ENCODE results near the gene ARHGAP24. TPM values are rescaled to one million over a fixed set of nuclear protein-coding genes. Genes with fewer than 3 reads are reported as not detected.

ARHGAP24 gene
- total RNA-seq, 1 donor = 32.1 TPM

GRCh38 chr4:85522277-85522676 is 47.3 kb downstream of the ARHGAP24 start:
- Histone ChIP-seq H3K4me3 (ENCODE audit: low read length) (no peak overlapping the region), H3K4me1 (ENCODE audit: insufficient read depth, low read length) (peaks cover 4% of the 10 kb centered on the region), H3K27me3 (ENCODE audit: insufficient read depth, low read length) (no peaks in the 10 kb centered on the region), H3K9me3 (ENCODE audit: low read depth, low read length) (no peaks in the 10 kb centered on the region)

- Histone ChIP-seq H3K27me3 (ENCODE audit: insufficient read depth, low read length) (no peaks in the 10 kb centered on the region), H3K4me1 (ENCODE audit: insufficient read depth, low read length) (peaks cover 4% of the 10 kb centered on the region), H3K4me3 (ENCODE audit: low read length) (no peak overlapping the region), H3K9me3 (ENCODE audit: low read depth, low read length) (no peaks in the 10 kb centered on the region)
Observed at GRCh38 chr4:85522836-85523235, 47.9 kb downstream of the ARHGAP24 start.

- H3K4me1 ChIP-seq (ENCODE audit: insufficient read depth, low read length) = no peaks in the 10 kb centered on the region
- H3K9me3 ChIP-seq (ENCODE audit: low read depth, low read length) = no peaks in the 10 kb centered on the region
- H3K4me3 ChIP-seq (ENCODE audit: low read length) = no peak overlapping the region
- no peaks in the 10 kb centered on the region for H3K27me3 ChIP-seq (ENCODE audit: insufficient read depth, low read length)
Observed at GRCh38 chr4:85527815-85528214, 52.9 kb downstream of the ARHGAP24 start.

- Histone ChIP-seq H3K27me3 (ENCODE audit: insufficient read depth, low read length) (no peaks in the 10 kb centered on the region), H3K4me3 (ENCODE audit: low read length) (no peak overlapping the region), H3K9me3 (ENCODE audit: low read depth, low read length) (no peaks in the 10 kb centered on the region), H3K4me1 (ENCODE audit: insufficient read depth, low read length) (no peaks in the 10 kb centered on the region)
Observed at GRCh38 chr4:85531560-85532341, 56.8 kb downstream of the ARHGAP24 start.

GRCh38 chr4:85534120-85534519 is 59.2 kb downstream of the ARHGAP24 start:
- Histone ChIP-seq H3K4me3 (ENCODE audit: low read length) (no peak overlapping the region), H3K4me1 (ENCODE audit: insufficient read depth, low read length) (no peaks in the 10 kb centered on the region), H3K9me3 (ENCODE audit: low read depth, low read length) (no peaks in the 10 kb centered on the region), H3K27me3 (ENCODE audit: insufficient read depth, low read length) (no peaks in the 10 kb centered on the region)

GRCh38 chr4:85543832-85544231 is 68.9 kb downstream of the ARHGAP24 start:
- Histone ChIP-seq H3K9me3 (ENCODE audit: low read depth, low read length) (no peaks in the 10 kb centered on the region), H3K4me1 (ENCODE audit: insufficient read depth, low read length) (no peaks in the 10 kb centered on the region), H3K27me3 (ENCODE audit: insufficient read depth, low read length) (no peaks in the 10 kb centered on the region), H3K4me3 (ENCODE audit: low read length) (no peak overlapping the region)

- Histone ChIP-seq H3K4me1 (ENCODE audit: insufficient read depth, low read length) (no peaks in the 10 kb centered on the region), H3K9me3 (ENCODE audit: low read depth, low read length) (no peaks in the 10 kb centered on the region), H3K4me3 (ENCODE audit: low read length) (no peak overlapping the region), H3K27me3 (ENCODE audit: insufficient read depth, low read length) (no peaks in the 10 kb centered on the region)
Observed at GRCh38 chr4:85544751-85545150, 69.8 kb downstream of the ARHGAP24 start.

GRCh38 chr4:85548116-85548515 is 73.2 kb downstream of the ARHGAP24 start:
- Histone ChIP-seq H3K4me3 (ENCODE audit: low read length) (no peak overlapping the region), H3K27me3 (ENCODE audit: insufficient read depth, low read length) (no peaks in the 10 kb centered on the region), H3K9me3 (ENCODE audit: low read depth, low read length) (no peaks in the 10 kb centered on the region), H3K4me1 (ENCODE audit: insufficient read depth, low read length) (no peaks in the 10 kb centered on the region)

- H3K4me1 ChIP-seq (ENCODE audit: insufficient read depth, low read length) = no peaks in the 10 kb centered on the region
- H3K9me3 ChIP-seq (ENCODE audit: low read depth, low read length) = peaks cover 4% of the 10 kb centered on the region
- H3K4me3 ChIP-seq (ENCODE audit: low read length) = no peak overlapping the region
- H3K27me3 ChIP-seq (ENCODE audit: insufficient read depth, low read length) = no peaks in the 10 kb centered on the region
Observed at GRCh38 chr4:85548841-85549240, 73.9 kb downstream of the ARHGAP24 start.

GRCh38 chr4:85555206-85555605 is 80.3 kb downstream of the ARHGAP24 start:
- Histone ChIP-seq H3K4me3 (ENCODE audit: low read length) (no peak overlapping the region), H3K27me3 (ENCODE audit: insufficient read depth, low read length) (no peaks in the 10 kb centered on the region), H3K4me1 (ENCODE audit: insufficient read depth, low read length) (peaks cover 19% of the 10 kb centered on the region), H3K9me3 (ENCODE audit: low read depth, low read length) (peaks cover 7% of the 10 kb centered on the region)

- Histone ChIP-seq H3K9me3 (ENCODE audit: low read depth, low read length) (peaks cover 7% of the 10 kb centered on the region), H3K4me1 (ENCODE audit: insufficient read depth, low read length) (peaks cover 19% of the 10 kb centered on the region), H3K27me3 (ENCODE audit: insufficient read depth, low read length) (no peaks in the 10 kb centered on the region), H3K4me3 (ENCODE audit: low read length) (no peak overlapping the region)
Observed at GRCh38 chr4:85556283-85556682, 81.3 kb downstream of the ARHGAP24 start.

GRCh38 chr4:85557016-85557901 is 82.3 kb downstream of the ARHGAP24 start:
- Histone ChIP-seq H3K27me3 (ENCODE audit: insufficient read depth, low read length) (no peaks in the 10 kb centered on the region), H3K4me1 (ENCODE audit: insufficient read depth, low read length) (peaks cover 19% of the 10 kb centered on the region), H3K9me3 (ENCODE audit: low read depth, low read length) (peaks cover 7% of the 10 kb centered on the region), H3K4me3 (ENCODE audit: low read length) (no peak overlapping the region)

- Histone ChIP-seq H3K4me3 (ENCODE audit: low read length) (no peak overlapping the region), H3K27me3 (ENCODE audit: insufficient read depth, low read length) (no peaks in the 10 kb centered on the region), H3K9me3 (ENCODE audit: low read depth, low read length) (no peaks in the 10 kb centered on the region), H3K4me1 (ENCODE audit: insufficient read depth, low read length) (peaks cover 3% of the 10 kb centered on the region)
Observed at GRCh38 chr4:85565761-85566480, 91.0 kb downstream of the ARHGAP24 start.

- Histone ChIP-seq H3K9me3 (ENCODE audit: low read depth, low read length) (no peaks in the 10 kb centered on the region), H3K4me1 (ENCODE audit: insufficient read depth, low read length) (peaks cover 3% of the 10 kb centered on the region), H3K27me3 (ENCODE audit: insufficient read depth, low read length) (no peaks in the 10 kb centered on the region), H3K4me3 (ENCODE audit: low read length) (no peak overlapping the region)
Observed at GRCh38 chr4:85569730-85570299, 94.9 kb downstream of the ARHGAP24 start.

GRCh38 chr4:85570388-85570787 is 95.4 kb downstream of the ARHGAP24 start:
- Histone ChIP-seq H3K27me3 (ENCODE audit: insufficient read depth, low read length) (no peaks in the 10 kb centered on the region), H3K9me3 (ENCODE audit: low read depth, low read length) (no peaks in the 10 kb centered on the region), H3K4me3 (ENCODE audit: low read length) (no peak overlapping the region), H3K4me1 (ENCODE audit: insufficient read depth, low read length) (peaks cover under 1% of the 10 kb centered on the region)

Measured in mononuclear cell (primary cell).